ENCODE data around the gene KCNIP1. TPM values are rescaled to one million over a fixed set of nuclear protein-coding genes. Genes with fewer than 3 reads are reported as not detected.

The KCNIP1 gene
- total RNA-seq, 1 experiment from 2014 or later, result not detected

- no peaks in the 10 kb centered on the region for H3K36me3 ChIP-seq (ENCODE audit: control insufficient read depth, insufficient read depth, low read length)
- no peaks in the 10 kb centered on the region for H3K9me3 ChIP-seq (ENCODE audit: control insufficient read depth, insufficient read depth, low read depth, low read length)
- no peak overlapping the region for H3K4me3 ChIP-seq (ENCODE audit: low read depth in 2 of 2, low read length in 2 of 2)
- H3K4me1 ChIP-seq (ENCODE audit: control insufficient read depth, insufficient read depth, low read length), result no peaks in the 10 kb centered on the region
- TF ChIP-seq REST (IDR thresholded peaks at IDR 0.05; ENCODE audit: insufficient read depth in 1 of 2, low read depth in 2 of 2, low read length in 1 of 2) (no peak), CTCF (IDR thresholded peaks at IDR 0.05) (no peak)
- in situ Hi-C loops (cut with HindIII; ENCODE audit: low pct_unique_long_range_greater_than_20kb, low sequenced_read_pairs) (no loop called here), intact Hi-C loops (cut with micrococcal nuclease; ENCODE audit: unreplicated experiment) (no loop called here)
- ATAC-seq, result no peak
- BruUV-seq (replicated peaks), result no TSS peak
- no peak for DNase-seq (ENCODE audit: low read depth, low spot score)
- peaks cover 13% of the 10 kb centered on the region for H3K27me3 ChIP-seq (ENCODE audit: control insufficient read depth, insufficient read depth, low read length)
- CTCF ChIA-PET, result no interaction called here
- H3K27ac ChIP-seq (ENCODE audit: low read length), result no peak overlapping the region
- POLR2A ChIA-PET, result no interaction called here
Observed at GRCh38 chr5:170562166-170562874, 58.5 kb downstream of the KCNIP1 start.

- BruUV-seq (replicated peaks), result no TSS peak
- H3K4me3 ChIP-seq (ENCODE audit: low read depth in 2 of 2, low read length in 2 of 2), result no peak overlapping the region
- intact Hi-C loops (cut with micrococcal nuclease; ENCODE audit: unreplicated experiment) (no loop called here), in situ Hi-C loops (cut with HindIII; ENCODE audit: low pct_unique_long_range_greater_than_20kb, low sequenced_read_pairs) (no loop called here)
- TF ChIP-seq POLR2AphosphoS5 (IDR thresholded peaks at IDR 0.05; ENCODE audit: low read depth, low read length), result no peak
- no peak for TF ChIP-seq CTCF (IDR thresholded peaks at IDR 0.05)
- no peak for TF ChIP-seq REST (IDR thresholded peaks at IDR 0.05; ENCODE audit: insufficient read depth in 1 of 2, low read depth in 2 of 2, low read length in 1 of 2)
- TF ChIP-seq TCF7L2 (IDR thresholded peaks at IDR 0.05; ENCODE audit: low read depth, low read length), result no peak
- no peak for TF ChIP-seq SIN3A (IDR thresholded peaks at IDR 0.05; ENCODE audit: borderline replicate concordance, insufficient read depth, low read depth, low read length)
- ChIA-PET CTCF (no interaction called here), POLR2A (no interaction called here)
- no peak overlapping the region for H3K27ac ChIP-seq (ENCODE audit: low read length)
- ATAC-seq (no peak), DNase-seq (ENCODE audit: low read depth, low spot score) (no peak)
- H3K9me3 ChIP-seq (ENCODE audit: control insufficient read depth, insufficient read depth, low read depth, low read length), result no peaks in the 10 kb centered on the region
- no peaks in the 10 kb centered on the region for H3K4me1 ChIP-seq (ENCODE audit: control insufficient read depth, insufficient read depth, low read length)
- no peaks in the 10 kb centered on the region for H3K36me3 ChIP-seq (ENCODE audit: control insufficient read depth, insufficient read depth, low read length)
- peaks cover 13% of the 10 kb centered on the region for H3K27me3 ChIP-seq (ENCODE audit: control insufficient read depth, insufficient read depth, low read length)
Observed at GRCh38 chr5:170562875-170563228, 59.0 kb downstream of the KCNIP1 start.

Data from Panc1 (cell line).